Mesothelial cell of epicardium (in vitro differentiated cells): ENCODE results near the gene MTM1. TPM values are rescaled to one million over a fixed set of nuclear protein-coding genes. Genes with fewer than 3 reads are reported as not detected.

Experiments used
- DNase-seq, 2 experiments: peaks; one replicate each; pipeline ENCODE4 v3.0.0; 2021; ENCODE audit warnings: low spot score in 2 of 2; ENCODE audit not compliant: unreplicated experiment in 2 of 2
- H3K27ac Mint-ChIP-seq: 2 replicates; pipeline ENCODE4 v1.8.0; 2021; ENCODE audit warnings: mixed read lengths
- H3K27me3 Mint-ChIP-seq: 2 replicates; pipeline ENCODE4 v1.8.0; 2021; ENCODE audit warnings: low read depth, mixed read lengths
- H3K36me3 Mint-ChIP-seq: 2 replicates; pipeline ENCODE4 v1.8.0; 2021; ENCODE audit warnings: mixed read lengths
- H3K4me1 Mint-ChIP-seq: 2 replicates; pipeline ENCODE4 v1.8.0; 2021; ENCODE audit warnings: mixed read lengths
- H3K4me3 Mint-ChIP-seq: 2 replicates; pipeline ENCODE4 v1.8.0; 2021; ENCODE audit warnings: mild to moderate bottlenecking, moderate library complexity, mixed read lengths
- H3K9me3 Mint-ChIP-seq: 2 replicates; pipeline ENCODE4 v1.8.0; 2021; ENCODE audit warnings: mixed read lengths
- CTCF ChIP-seq: fragments of 200-600 bp; sonication (generic); IDR thresholded peaks from one replicate; pipeline ENCODE4 v1.5.0; 2021; ENCODE audit warnings: antibody characterized with exemption; ENCODE audit not compliant: unreplicated experiment
- total RNA-seq: library from RNA; stranded (reverse); gene quantifications from 3 replicates; pipeline ENCODE4 v1.2.1, GENCODE V29; 2021

MTM1 gene
- total RNA-seq, 1 donor from 2014 or later, result 8.9 TPM

- no peak overlapping the region for H3K4me3 Mint-ChIP-seq
- peaks cover 17% of the 10 kb centered on the region for H3K4me1 Mint-ChIP-seq
- H3K36me3 Mint-ChIP-seq, result peaks cover 14% of the 10 kb centered on the region
- TF ChIP-seq CTCF, result no peak
- no peak overlapping the region for H3K27ac Mint-ChIP-seq
- H3K27me3 Mint-ChIP-seq, result no peaks in the 10 kb centered on the region
- DNase-seq, result no peak
- peaks cover 25% of the 10 kb centered on the region for H3K9me3 Mint-ChIP-seq
These were observed 131.7 kb downstream of the MTM1 start for GRCh38 chrX:150700107-150700506.

GRCh38 chrX:150701377-150701776 is 133.0 kb downstream of the MTM1 start:
- peaks cover 7% of the 10 kb centered on the region for H3K4me1 Mint-ChIP-seq
- DNase-seq, result no peak
- peaks cover 27% of the 10 kb centered on the region for H3K9me3 Mint-ChIP-seq
- H3K27ac Mint-ChIP-seq, result no peak overlapping the region
- H3K4me3 Mint-ChIP-seq, result no peak overlapping the region
- H3K36me3 Mint-ChIP-seq, result peaks cover 15% of the 10 kb centered on the region
- no peaks in the 10 kb centered on the region for H3K27me3 Mint-ChIP-seq
- TF ChIP-seq CTCF, result no peak

GRCh38 chrX:150702966-150703694 is 134.7 kb downstream of the MTM1 start:
- Mint-ChIP-seq H3K36me3 (peaks cover 16% of the 10 kb centered on the region), H3K27ac (no peak overlapping the region), H3K27me3 (no peaks in the 10 kb centered on the region), H3K4me1 (no peaks in the 10 kb centered on the region), H3K4me3 (no peak overlapping the region), H3K9me3 (peaks cover 29% of the 10 kb centered on the region)
- DNase-seq, result no peak
- TF ChIP-seq CTCF, result no peak

- Mint-ChIP-seq H3K36me3 (peaks cover 16% of the 10 kb centered on the region), H3K4me3 (no peak overlapping the region), H3K27me3 (no peaks in the 10 kb centered on the region), H3K4me1 (no peaks in the 10 kb centered on the region), H3K27ac (no peak overlapping the region), H3K9me3 (peaks cover 29% of the 10 kb centered on the region)
- no peak for DNase-seq
- no peak for TF ChIP-seq CTCF
These were observed 135.2 kb downstream of the MTM1 start for GRCh38 chrX:150703695-150703974.

GRCh38 chrX:150704030-150704613 is 135.7 kb downstream of the MTM1 start:
- peaks cover 30% of the 10 kb centered on the region for H3K9me3 Mint-ChIP-seq

More at GRCh38 chrX:150704030-150704613, 135.7 kb downstream of the MTM1 start:
- no peak for TF ChIP-seq CTCF
- Mint-ChIP-seq H3K27me3 (no peaks in the 10 kb centered on the region), H3K4me1 (no peaks in the 10 kb centered on the region), H3K27ac (no peak overlapping the region), H3K4me3 (no peak overlapping the region), H3K36me3 (peaks cover 16% of the 10 kb centered on the region)
- no peak for DNase-seq
